Body of pancreas (tissue), 4 donors: Measurements from ENCODE around the gene BUD31. TPM values are rescaled to one million over a fixed set of nuclear protein-coding genes. Genes with fewer than 3 reads are reported as not detected.

Experiments
- ATAC-seq: fragments of 150-250 bp; one replicate; pipeline ENCODE4 v1.9.1; 2016
- DNase-seq, 4 donors: peaks; one replicate each; pipeline ENCODE4 v3.0.0-alpha.2; 2019
- H3K27ac ChIP-seq, 4 donors: fragments of 200-600 bp; sonication (generic); 1 replicate in 3 of 4; 2 replicates in 1 of 4; pipeline versions ENCODE4 v1.5.1 to v1.6.1; 2016 to 2019; ENCODE audit warnings: mild to moderate bottlenecking in 1 of 4, mixed read lengths in 1 of 4, moderate library complexity in 1 of 4
- H3K27me3 ChIP-seq, 2 donors: fragments of 200-600 bp; sonication (generic); one replicate each; pipeline ENCODE4 v1.6.0; 2016; ENCODE audit warnings: mild to moderate bottlenecking in 1 of 2
- H3K36me3 ChIP-seq, 2 donors: fragments of 200-600 bp; sonication (generic); replicated peaks in 1 of 2; 2 replicates each; pipeline ENCODE4 v1.5.1; 2016; ENCODE audit warnings: low read depth in 2 of 2; ENCODE audit not compliant: insufficient read depth in 1 of 2
- H3K4me1 ChIP-seq: fragments of 200-600 bp; sonication (generic); one replicate; pipeline ENCODE4 v1.6.0; 2016
- H3K4me3 ChIP-seq, 2 donors: fragments of 200-600 bp; sonication (generic); 1 replicate in 1 of 2; 2 replicates in 1 of 2; pipeline ENCODE4 v1.5.1; 2016 to 2019
- H3K9me3 ChIP-seq, 3 donors: fragments of 200-600 bp; sonication (generic); 1 replicate in 2 of 3; 2 replicates in 1 of 3; pipeline ENCODE4 v1.5.1; 2016
- CTCF ChIP-seq, 7 experiments: fragments of 450-650 bp in 4 of 7; fragments of 200-600 bp in 3 of 7; sonication (generic) in 3 of 7; IDR thresholded peaks; one replicate each; pipeline ENCODE4 v1.5.1; 2016 to 2019; ENCODE audit warnings: antibody characterized with exemption in 7 of 7
- POLR2A ChIP-seq, 3 donors: fragments of 450-650 bp; IDR thresholded peaks; one replicate each; pipeline ENCODE4 v1.6.1; 2016; ENCODE audit warnings: antibody characterized with exemption in 3 of 3, mild to moderate bottlenecking in 2 of 3
- WGBS, 2 donors: methylation state at CpG; one replicate each; pipeline ENCODE4 v1.1.5; 2017; 5-methylcytosine and 5-hydroxymethylcytosine counted together
- intact Hi-C: fragments of 100-400 bp; cut with DNase I; formaldehyde crosslinking; loops from one replicate; pipeline ENCODE4 v1.15.1; 2023
- total RNA-seq, 2 donors: library from RNA; depleted of rRNA; stranded (reverse); fragments of >200 nt; gene quantifications; one replicate each; pipeline ENCODE4 v1.1.0, GENCODE V29; 2016

Gene BUD31
- total RNA-seq, 2 donors from 2014 or later, result 29.6 to 31.6 TPM

GRCh38 chr7:99419323-99420021 is 10.7 kb downstream of the BUD31 start:
- DNase-seq (no peak), ATAC-seq (no peak)
- TF ChIP-seq POLR2A (IDR thresholded peaks at IDR 0.05), result no peak
- TF ChIP-seq CTCF (IDR thresholded peaks at IDR 0.05), result no peak
- Histone ChIP-seq H3K27me3 (no peaks in the 10 kb centered on the region), H3K4me1 (peaks cover 4% of the 10 kb centered on the region), H3K4me3 (no peak overlapping the region), H3K36me3 (peaks cover 21 to 42% of the 10 kb centered on the region in 2 donors), H3K27ac (no peak overlapping the region), H3K9me3 (no peaks in the 10 kb centered on the region)
- 88 to 93% methylated on average over 16 to 21 of the region's 29 CpGs for WGBS, 2 donors
- intact Hi-C loops, result no loop called here

GRCh38 chr7:99420213-99420612 is 11.4 kb downstream of the BUD31 start:
- intact Hi-C loops, result no loop called here
- no peak overlapping the region for H3K27ac ChIP-seq
- TF ChIP-seq POLR2A (IDR thresholded peaks at IDR 0.05), result no peak
- TF ChIP-seq CTCF (IDR thresholded peaks at IDR 0.05), result no peak
- 85 to 94% methylated on average over 3 to 5 of the region's 5 CpGs for WGBS, 2 donors
- peaks cover 3% of the 10 kb centered on the region for H3K4me1 ChIP-seq
- H3K4me3 ChIP-seq, result no peak overlapping the region
- ATAC-seq, result no peak
- H3K9me3 ChIP-seq, result no peaks in the 10 kb centered on the region
- no peak for DNase-seq
- no peaks in the 10 kb centered on the region for H3K27me3 ChIP-seq
- peaks cover 21 to 42% of the 10 kb centered on the region in 2 donors for H3K36me3 ChIP-seq

GRCh38 chr7:99420986-99421385 is 12.2 kb downstream of the BUD31 start:
- peaks cover 21 to 40% of the 10 kb centered on the region in 2 donors for H3K36me3 ChIP-seq

GRCh38 chr7:99422186-99422585 is 13.4 kb downstream of the BUD31 start:
- no peaks in the 10 kb centered on the region for H3K4me1 ChIP-seq
- 84 to 93% methylated on average over 11 of the region's 11 CpGs for WGBS, 2 donors
- no peak for TF ChIP-seq POLR2A (IDR thresholded peaks at IDR 0.05)
- TF ChIP-seq CTCF (IDR thresholded peaks at IDR 0.05), result no peak
- no peak overlapping the region for H3K4me3 ChIP-seq
- ATAC-seq (no peak), DNase-seq (no peak)
- H3K27me3 ChIP-seq, result no peaks in the 10 kb centered on the region
- H3K27ac ChIP-seq, result no peak overlapping the region
- peaks cover 18 to 34% of the 10 kb centered on the region in 2 donors for H3K36me3 ChIP-seq
- no peaks in the 10 kb centered on the region for H3K9me3 ChIP-seq
- intact Hi-C loops, result no loop called here

More at GRCh38 chr7:99420986-99421385, 12.2 kb downstream of the BUD31 start:
- intact Hi-C loops, result no loop called here
- ATAC-seq, result no peak
- Histone ChIP-seq H3K4me3 (no peak overlapping the region), H3K27me3 (no peaks in the 10 kb centered on the region), H3K9me3 (no peaks in the 10 kb centered on the region), H3K4me1 (no peaks in the 10 kb centered on the region), H3K27ac (no peak overlapping the region)
- DNase-seq, result no peak
- TF ChIP-seq CTCF (IDR thresholded peaks at IDR 0.05) (no peak), POLR2A (IDR thresholded peaks at IDR 0.05) (no peak)
- 77 to 78% methylated on average over 7 of the region's 7 CpGs for WGBS, 2 donors

- 71 to 78% methylated on average over 5 of the region's 5 CpGs for WGBS, 2 donors
- DNase-seq (no peak), ATAC-seq (no peak)
- no peak overlapping the region for H3K4me3 ChIP-seq
- no peaks in the 10 kb centered on the region for H3K4me1 ChIP-seq
- no peaks in the 10 kb centered on the region for H3K9me3 ChIP-seq
- TF ChIP-seq POLR2A (IDR thresholded peaks at IDR 0.05) (no peak), CTCF (IDR thresholded peaks at IDR 0.05) (no peak)
- no peaks in the 10 kb centered on the region for H3K27me3 ChIP-seq
- no peak overlapping the region for H3K27ac ChIP-seq
- H3K36me3 ChIP-seq, result peaks cover 14 to 29% of the 10 kb centered on the region in 2 donors
- intact Hi-C loops, result no loop called here
These were observed 13.9 kb downstream of the BUD31 start for GRCh38 chr7:99422625-99423024.
